GM12878 (cell line): Measurements from ENCODE around the gene LGALS9. TPM values are rescaled to one million over a fixed set of nuclear protein-coding genes. Genes with fewer than 3 reads are reported as not detected.
A peak's percentile ranks its signal among the peaks of the same experiment; 100 is the strongest.

Source experiments
- ATAC-seq: fragments of 200-7000 bp; cut with Tn5 transposase; 3 replicates; pipeline ENCODE4 v1.9.1; 2020; ENCODE audit warnings: mild to moderate bottlenecking, moderate library complexity
- BruUV-seq: library from RNA; stranded (reverse); fragments of 400-500 nt; replicated peaks from 2 replicates; lab custom pipeline; 2021; lab: Mats Ljungman, UMichigan
- CTCF ChIA-PET: fragments of 300-600 bp; sonication (Branson Sonifier 250); formaldehyde crosslinking; extraction: SDS; loops from one replicate; lab custom pipeline; 2021; ENCODE audit warnings: inconsistent platforms; lab: Yijun Ruan, JAX
- POLR2A ChIA-PET: fragments of 350-600 bp; formaldehyde crosslinking; extraction: SDS; loops from one replicate; lab custom pipeline; 2021; ENCODE audit warnings: inconsistent platforms; lab: Charles Lee
- RAD21 ChIA-PET: fragments of 300-600 bp; sonication (Branson Sonifier 250); formaldehyde crosslinking; loops from one replicate; lab custom pipeline; 2023; ENCODE audit warnings: antibody characterized with exemption; ENCODE audit not compliant: unreplicated experiment; lab: Charles Lee
- SMC1A ChIA-PET: fragments of 300-600 bp; sonication (Branson Sonifier 250); formaldehyde crosslinking; loops from one replicate; lab custom pipeline; 2023; ENCODE audit not compliant: unreplicated experiment, uncharacterized antibody; lab: Charles Lee
- DNase-seq: peaks from one replicate; pipeline ENCODE4 v3.0.0-alpha.2; 2011; ENCODE audit warnings: low read depth, low spot score
- FAIRE-seq: peaks from 3 replicates; lab custom pipeline; 2011; peaks lifted over from hg19 to GRCh38; lab: Jason Lieb, UNC
- H2AFZ ChIP-seq: 2 replicates; pipeline ENCODE4 v1.6.0; 2011; ENCODE audit warnings: low read depth, low read length, control low read depth; ENCODE audit not compliant: control insufficient read depth
- H3K27ac ChIP-seq: 2 replicates; pipeline ENCODE4 v1.5.1; 2011; ENCODE audit warnings: control low read depth; ENCODE audit not compliant: control insufficient read depth, insufficient read depth
- H3K27me3 ChIP-seq, 2 experiments: replicated peaks in 1 of 2; 2 replicates each; pipeline versions ENCODE4 v1.6.0 to v1.6.1; 2011; ENCODE audit warnings: low read length in 1 of 2; ENCODE audit not compliant: control insufficient read depth in 2 of 2, insufficient read depth in 2 of 2
- H3K36me3 ChIP-seq, 2 experiments: 2 replicates each; pipeline ENCODE4 v1.5.1; 2011; ENCODE audit warnings: low read length in 1 of 2; ENCODE audit not compliant: control insufficient read depth in 2 of 2, insufficient read depth in 2 of 2
- H3K4me1 ChIP-seq: 2 replicates; pipeline ENCODE4 v1.6.1; 2011; ENCODE audit warnings: mild to moderate bottlenecking, low read length, moderate library complexity, mixed read lengths; ENCODE audit not compliant: control insufficient read depth, insufficient read depth
- H3K4me2 ChIP-seq: 2 replicates; pipeline ENCODE4 v1.6.0; 2011; ENCODE audit warnings: control low read depth; ENCODE audit not compliant: control insufficient read depth, insufficient read depth
- H3K4me3 ChIP-seq: fragments of 200-600 bp; sonication (generic); 2 replicates; pipeline ENCODE4 v1.5.1; 2016
- H3K79me2 ChIP-seq: 2 replicates; pipeline ENCODE4 v1.6.0; 2011; ENCODE audit warnings: low read length; ENCODE audit not compliant: control insufficient read depth, insufficient read depth
- H3K9ac ChIP-seq: 2 replicates; pipeline ENCODE4 v1.8.0; 2011; ENCODE audit warnings: low read length, control low read depth, mixed read lengths; ENCODE audit not compliant: control insufficient read depth, insufficient read depth
- H3K9me3 ChIP-seq: replicated peaks from 3 replicates; pipeline ENCODE4 v1.5.1; 2011; ENCODE audit warnings: mild to moderate bottlenecking, low read length; ENCODE audit not compliant: control insufficient read depth, insufficient read depth
- H4K20me1 ChIP-seq: 2 replicates; pipeline ENCODE4 v1.6.0; 2011; ENCODE audit not compliant: control insufficient read depth, insufficient read depth
- CBFB ChIP-seq: IDR thresholded peaks from 2 replicates; pipeline ENCODE4 v1.6.1; 2016; ENCODE audit warnings: antibody characterized with exemption, low read depth
- CTCF ChIP-seq, 3 experiments: IDR thresholded peaks in 2 of 3; conservative IDR thresholded peaks in 1 of 3; 2 replicates each; pipeline ENCODE4 v1.5.1; 2011; ENCODE audit warnings: low read depth in 3 of 3, low read length in 3 of 3, mild to moderate bottlenecking in 3 of 3, control low read depth in 2 of 3, moderate library complexity in 2 of 3, inconsistent platforms in 1 of 3, mixed read lengths in 1 of 3; ENCODE audit not compliant: control insufficient read depth in 2 of 3, insufficient read depth in 1 of 3; ENCODE audit errors: extremely low read depth in 1 of 3
- ETV6 ChIP-seq, 2 experiments: fragments of 450-650 bp in 1 of 2; IDR thresholded peaks in 1 of 2; conservative IDR thresholded peaks in 1 of 2; 2 replicates each; pipeline ENCODE4 v1.6.1; 2014; ENCODE audit warnings: antibody characterized with exemption in 1 of 2, borderline replicate concordance in 1 of 2, low read depth in 1 of 2, mild to moderate bottlenecking in 1 of 2, moderate library complexity in 1 of 2
- FOXM1 ChIP-seq: IDR thresholded peaks from 2 replicates; pipeline ENCODE4 v1.6.1; 2012; ENCODE audit warnings: low read depth, mild to moderate bottlenecking, inconsistent platforms, low read length, moderate library complexity
- MYC ChIP-seq: IDR thresholded peaks from 2 replicates; pipeline ENCODE4 v1.6.1; 2011; ENCODE audit warnings: mild to moderate bottlenecking, low read length, moderate library complexity, inconsistent platforms; ENCODE audit not compliant: insufficient read depth, insufficient replicate concordance, insufficient read length, severe bottlenecking
- NR2F1 ChIP-seq: fragments of 450-650 bp; conservative IDR thresholded peaks from 2 replicates; pipeline ENCODE4 v1.6.1; 2017; ENCODE audit warnings: mild to moderate bottlenecking
- POLR2AphosphoS2 ChIP-seq: IDR thresholded peaks from 2 replicates; pipeline ENCODE4 v1.6.1; 2011; ENCODE audit warnings: low read depth, mild to moderate bottlenecking, low read length, improper control_type of control experiment, moderate library complexity
- SREBF2 ChIP-seq: IDR thresholded peaks from 2 replicates; pipeline ENCODE4 v1.6.1; 2012; ENCODE audit warnings: mild to moderate bottlenecking, low read length
- TCF12 ChIP-seq: IDR thresholded peaks from 2 replicates; pipeline ENCODE4 v1.6.1; 2011; ENCODE audit warnings: low read depth, mild to moderate bottlenecking, low read length
- WRNIP1 ChIP-seq: IDR thresholded peaks from 2 replicates; pipeline ENCODE4 v1.6.1; 2011; ENCODE audit warnings: low read depth, low read length, improper control_type of control experiment, borderline replicate concordance
- WGBS: methylation state at CpG from one replicate; pipeline ENCODE4 v1.1.6; 2016; ENCODE audit warnings: low lambda C conversion rate; ENCODE audit not compliant: insufficient replicate concordance, insufficient coverage; ENCODE audit errors: missing lambda C conversion rate; 5-methylcytosine and 5-hydroxymethylcytosine counted together
- in situ Hi-C: fragments of 300-500 bp; cut with MboI; formaldehyde crosslinking; loops from 9 replicates; pipeline ENCODE4 v1.14.3; 2018; ENCODE audit warnings: mixed read lengths
- intact Hi-C: fragments of 100-400 bp; cut with micrococcal nuclease; formaldehyde crosslinking; loops from one replicate; pipeline ENCODE4 v1.14.2; 2022; ENCODE audit not compliant: unreplicated experiment
- polyA plus RNA-seq, 11 experiments: library from polyadenylated mRNA; depleted of rRNA in 4 of 11; unstranded in 6 of 11; stranded (reverse) in 5 of 11; fragments of >200 nt; fragmentation: Nextera tagmentation in 4 of 11; fragmentation: Illumina TruSeq in 1 of 11; extraction: Ambion mirVana in 4 of 11; extraction: Trizol in 1 of 11; gene quantifications; 1 replicate in 1 of 11; 2 replicates in 10 of 11; pipeline versions ENCODE4 v1.2.1 to v1.2.3, GENCODE V29; 2011 to 2016; ENCODE audit warnings: inconsistent platforms in 2 of 11, missing spikeins in 2 of 11, low read depth in 1 of 11
- total RNA-seq, 4 experiments: library from RNA; depleted of rRNA in 3 of 4; stranded (reverse); fragments of >200 nt in 3 of 4; fragmentation: Illumina TruSeq in 1 of 4; extraction: Trizol in 1 of 4; gene quantifications; 2 replicates each; pipeline versions ENCODE4 v1.2.1 to v1.2.3, GENCODE V29; 2013 to 2021
- TF ChIP-seq, protein P1 (sequence below): fragments of 450-650 bp; IDR thresholded peaks from 2 replicates; pipeline ENCODE4 v1.6.1; 2018; ENCODE audit warnings: mild to moderate bottlenecking, low read depth, moderate library complexity; ENCODE audit not compliant: partially characterized antibody
- TF ChIP-seq, protein P2 (sequence below): fragments of 450-650 bp; IDR thresholded peaks from 2 replicates; pipeline ENCODE4 v1.6.1; 2017; ENCODE audit warnings: antibody characterized with exemption, mild to moderate bottlenecking, moderate library complexity

LGALS9 gene
- total and polyA plus RNA-seq, 10 of the 15 experiments (the other 5 are each of a cell fraction or from before 2014, with no cell fraction given), result 22.5 to 294 (median 155) TPM

DNA sequence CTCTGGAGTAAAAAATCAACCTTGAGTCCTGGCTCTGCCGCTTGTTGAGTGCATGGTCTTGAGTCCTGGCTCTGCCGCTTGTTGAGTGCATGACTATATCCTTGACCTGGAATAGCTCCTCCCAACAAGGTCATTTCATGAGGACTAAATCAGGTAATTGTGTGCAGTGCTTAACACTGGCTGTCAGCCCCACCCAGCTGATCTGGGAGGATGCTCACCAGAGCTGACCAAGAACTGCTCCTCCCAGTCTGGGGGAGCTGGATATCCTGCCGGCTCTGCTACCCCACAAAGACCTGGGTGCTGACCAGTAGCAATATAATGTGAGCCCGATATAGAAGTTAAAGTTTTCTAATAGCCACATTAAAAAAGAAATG, 20.7 kb upstream of the LGALS9 start (continued):
- TF ChIP-seq CTCF (IDR thresholded peaks at IDR 0.05 in 2 of 3, conservative IDR thresholded peaks at IDR 0.05 in 1 of 3; ENCODE audit: control insufficient read depth in 2 of 3, extremely low read depth in 1 of 3, insufficient read depth in 1 of 3, low read depth in 3 of 3, low read length in 3 of 3) (no peak), CBFB (no peak), WRNIP1 (no peak), TCF12 (no peak), FOXM1 (no peak), SREBF2 (no peak)
- TF ChIP-seq, protein P1, sequence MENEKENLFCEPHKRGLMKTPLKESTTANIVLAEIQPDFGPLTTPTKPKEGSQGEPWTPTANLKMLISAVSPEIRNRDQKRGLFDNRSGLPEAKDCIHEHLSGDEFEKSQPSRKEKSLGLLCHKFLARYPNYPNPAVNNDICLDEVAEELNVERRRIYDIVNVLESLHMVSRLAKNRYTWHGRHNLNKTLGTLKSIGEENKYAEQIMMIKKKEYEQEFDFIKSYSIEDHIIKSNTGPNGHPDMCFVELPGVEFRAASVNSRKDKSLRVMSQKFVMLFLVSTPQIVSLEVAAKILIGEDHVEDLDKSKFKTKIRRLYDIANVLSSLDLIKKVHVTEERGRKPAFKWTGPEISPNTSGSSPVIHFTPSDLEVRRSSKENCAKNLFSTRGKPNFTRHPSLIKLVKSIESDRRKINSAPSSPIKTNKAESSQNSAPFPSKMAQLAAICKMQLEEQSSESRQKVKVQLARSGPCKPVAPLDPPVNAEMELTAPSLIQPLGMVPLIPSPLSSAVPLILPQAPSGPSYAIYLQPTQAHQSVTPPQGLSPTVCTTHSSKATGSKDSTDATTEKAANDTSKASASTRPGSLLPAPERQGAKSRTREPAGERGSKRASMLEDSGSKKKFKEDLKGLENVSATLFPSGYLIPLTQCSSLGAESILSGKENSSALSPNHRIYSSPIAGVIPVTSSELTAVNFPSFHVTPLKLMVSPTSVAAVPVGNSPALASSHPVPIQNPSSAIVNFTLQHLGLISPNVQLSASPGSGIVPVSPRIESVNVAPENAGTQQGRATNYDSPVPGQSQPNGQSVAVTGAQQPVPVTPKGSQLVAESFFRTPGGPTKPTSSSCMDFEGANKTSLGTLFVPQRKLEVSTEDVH, result no peak

DNA sequence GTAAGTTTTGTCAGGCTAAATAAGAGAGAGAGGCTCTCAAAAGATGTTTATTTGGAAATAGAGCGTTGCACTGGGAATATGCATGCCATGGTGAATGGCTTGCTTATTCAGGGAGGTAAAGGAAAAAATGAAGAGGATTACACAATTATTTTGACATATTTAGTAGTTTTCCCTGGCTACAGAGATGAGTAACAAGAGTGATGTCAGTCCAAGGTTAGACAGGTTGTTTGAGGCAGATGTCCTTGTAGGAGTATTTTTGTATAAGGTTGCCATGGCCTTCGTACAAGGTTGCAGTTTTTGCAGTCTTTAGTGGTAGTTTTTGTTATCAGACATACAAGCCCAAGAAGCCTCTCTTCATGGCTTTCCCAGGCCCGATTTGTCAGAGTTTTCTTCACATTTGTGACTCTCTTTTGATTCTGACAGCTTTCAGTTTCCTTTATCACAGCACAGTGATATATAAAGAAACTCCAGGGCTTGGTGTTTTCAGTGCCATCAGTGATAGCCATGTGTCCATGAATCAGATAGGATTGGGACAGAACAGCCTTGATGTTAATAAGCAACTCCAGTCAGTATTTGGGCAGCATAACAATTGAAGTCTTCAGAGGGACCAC, 18.7 kb upstream of the LGALS9 start:
- SMC1A ChIA-PET, result no interaction called here
- ATAC-seq (no peak), FAIRE-seq (no peak), DNase-seq (no peak)
- Histone ChIP-seq H3K4me3 (no peak overlapping the region), H3K9ac (no peak overlapping the region), H3K4me1 (peaks cover 5% of the 10 kb centered on the region; the same call in 1 of the 2 replicates), H3K4me2 (no peak overlapping the region), H4K20me1 (no peaks in the 10 kb centered on the region), H3K27me3 (no peaks in the 10 kb centered on the region), H2AFZ (no peak overlapping the region), H3K36me3 (peaks cover 17 to 40% of the 10 kb centered on the region in 2 experiments), H3K27ac (no peak overlapping the region), H3K79me2 (no peaks in the 10 kb centered on the region), H3K9me3 (no peaks in the 10 kb centered on the region)
- WGBS, result 76% methylated on average over 3 of the region's 3 CpGs
- in situ Hi-C loops, result no loop called here
- POLR2A ChIA-PET, result interaction anchor here (0.6 kb wide), 1 partner anchor 1555 kb away, joined by 3 read pairs; no protein-coding TSS in a partner anchor
- CTCF ChIA-PET, result interaction anchor here (0.6 to 2.6 kb wide), 4 partner anchors 10 to 366 kb away, joined by 3 to 9 read pairs (median 4); no protein-coding TSS in a partner anchor
- intact Hi-C loops, result no loop called here
- RAD21 ChIA-PET, result no interaction called here
- BruUV-seq, result TSS peak; percentile 7
- no peak for TF ChIP-seq ETV6 (conservative IDR thresholded peaks at IDR 0.05 in 1 of 2, IDR thresholded peaks at IDR 0.05 in 1 of 2; ENCODE audit: borderline replicate concordance in 1 of 2, low read depth in 1 of 2)
- TF ChIP-seq MYC, result no peak
- no peak for TF ChIP-seq POLR2AphosphoS2
- TF ChIP-seq, protein P2, sequence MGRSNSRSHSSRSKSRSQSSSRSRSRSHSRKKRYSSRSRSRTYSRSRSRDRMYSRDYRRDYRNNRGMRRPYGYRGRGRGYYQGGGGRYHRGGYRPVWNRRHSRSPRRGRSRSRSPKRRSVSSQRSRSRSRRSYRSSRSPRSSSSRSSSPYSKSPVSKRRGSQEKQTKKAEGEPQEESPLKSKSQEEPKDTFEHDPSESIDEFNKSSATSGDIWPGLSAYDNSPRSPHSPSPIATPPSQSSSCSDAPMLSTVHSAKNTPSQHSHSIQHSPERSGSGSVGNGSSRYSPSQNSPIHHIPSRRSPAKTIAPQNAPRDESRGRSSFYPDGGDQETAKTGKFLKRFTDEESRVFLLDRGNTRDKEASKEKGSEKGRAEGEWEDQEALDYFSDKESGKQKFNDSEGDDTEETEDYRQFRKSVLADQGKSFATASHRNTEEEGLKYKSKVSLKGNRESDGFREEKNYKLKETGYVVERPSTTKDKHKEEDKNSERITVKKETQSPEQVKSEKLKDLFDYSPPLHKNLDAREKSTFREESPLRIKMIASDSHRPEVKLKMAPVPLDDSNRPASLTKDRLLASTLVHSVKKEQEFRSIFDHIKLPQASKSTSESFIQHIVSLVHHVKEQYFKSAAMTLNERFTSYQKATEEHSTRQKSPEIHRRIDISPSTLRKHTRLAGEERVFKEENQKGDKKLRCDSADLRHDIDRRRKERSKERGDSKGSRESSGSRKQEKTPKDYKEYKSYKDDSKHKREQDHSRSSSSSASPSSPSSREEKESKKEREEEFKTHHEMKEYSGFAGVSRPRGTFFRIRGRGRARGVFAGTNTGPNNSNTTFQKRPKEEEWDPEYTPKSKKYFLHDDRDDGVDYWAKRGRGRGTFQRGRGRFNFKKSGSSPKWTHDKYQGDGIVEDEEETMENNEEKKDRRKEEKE, result no peak
- no peak for TF ChIP-seq NR2F1
